GM19395 (cell line): ENCODE results near the gene PAX6.

Experiments used
- ATAC-seq: cut with Tn5 transposase; IDR thresholded peaks from one replicate; pipeline ENCODE4 v1.9.1; 2021; ENCODE audit warnings: mild to moderate bottlenecking, moderate library complexity; ENCODE audit not compliant: unreplicated experiment

PAX6 gene

DNA sequence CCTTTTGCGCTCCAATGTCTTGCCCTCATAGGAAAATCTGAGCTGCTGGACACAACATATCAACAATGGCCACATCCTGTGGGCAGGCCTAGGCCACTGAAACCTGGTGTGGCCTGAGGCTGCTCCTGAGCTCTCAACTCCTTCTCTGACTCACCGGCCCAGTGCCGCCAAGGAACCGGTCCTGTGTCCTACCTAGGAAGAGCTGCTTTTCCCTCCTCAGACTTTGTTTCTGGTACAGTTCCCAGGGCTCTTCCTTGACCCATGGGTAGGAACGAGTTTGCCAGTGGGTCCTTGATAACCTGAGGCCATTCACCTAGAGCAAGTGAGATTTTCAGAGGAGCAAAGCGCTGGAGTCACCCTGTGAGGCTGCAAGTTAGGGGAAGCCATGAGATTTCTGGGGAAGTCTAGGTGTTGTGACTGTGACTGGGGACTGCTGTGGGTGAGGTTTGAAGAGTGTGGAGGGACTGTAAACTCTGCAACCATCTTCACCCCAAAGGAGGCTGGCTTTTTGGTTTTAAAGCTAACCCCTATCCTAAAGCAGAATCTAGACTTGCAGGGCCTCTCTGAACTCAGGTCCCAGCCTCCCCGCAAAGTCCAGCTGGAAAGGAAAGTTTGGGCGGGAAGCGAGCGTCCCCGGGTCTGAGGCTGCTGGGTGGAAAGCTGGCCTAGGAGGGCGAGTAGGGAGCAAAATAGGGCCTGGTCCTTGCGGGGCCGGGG lies 12.0 kb upstream of the PAX6 start:
- ATAC-seq, result no peak

DNA sequence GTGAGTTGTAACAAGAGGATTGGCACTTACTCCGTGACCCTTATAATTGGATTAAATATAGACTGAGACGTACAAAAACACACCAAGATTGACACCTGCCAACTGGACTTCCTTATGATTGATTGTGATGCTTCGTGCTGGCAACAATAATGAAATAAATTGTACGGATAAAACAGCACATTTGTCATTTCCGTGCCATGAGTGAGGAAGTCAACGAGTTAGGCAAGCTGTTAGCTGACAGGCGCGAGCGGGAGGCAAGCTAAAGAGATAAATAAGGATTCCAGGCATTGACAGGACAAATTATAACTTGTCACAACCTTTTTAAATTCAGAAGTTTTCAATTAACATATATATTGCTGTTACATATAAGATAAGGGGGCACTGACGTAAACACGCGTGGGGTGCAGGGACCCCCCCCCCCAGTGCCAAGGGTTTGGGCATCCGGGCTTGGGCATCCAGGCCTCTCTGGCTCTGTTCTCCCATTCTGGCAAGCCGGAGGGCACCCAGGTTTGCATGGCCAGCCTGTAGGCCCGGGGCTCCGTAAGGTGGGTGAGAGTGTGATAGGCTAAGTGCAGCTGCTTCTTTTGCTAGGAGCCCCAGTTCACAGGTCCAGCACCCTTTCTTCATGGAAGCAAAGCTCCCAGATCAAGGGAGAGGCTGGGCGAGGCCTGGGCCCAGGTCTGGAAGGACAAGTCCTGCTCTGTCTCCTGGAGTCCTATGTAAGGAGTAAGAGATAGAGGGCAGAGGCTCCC lies 11.2 kb upstream of the PAX6 start:
- no peak for ATAC-seq

DNA sequence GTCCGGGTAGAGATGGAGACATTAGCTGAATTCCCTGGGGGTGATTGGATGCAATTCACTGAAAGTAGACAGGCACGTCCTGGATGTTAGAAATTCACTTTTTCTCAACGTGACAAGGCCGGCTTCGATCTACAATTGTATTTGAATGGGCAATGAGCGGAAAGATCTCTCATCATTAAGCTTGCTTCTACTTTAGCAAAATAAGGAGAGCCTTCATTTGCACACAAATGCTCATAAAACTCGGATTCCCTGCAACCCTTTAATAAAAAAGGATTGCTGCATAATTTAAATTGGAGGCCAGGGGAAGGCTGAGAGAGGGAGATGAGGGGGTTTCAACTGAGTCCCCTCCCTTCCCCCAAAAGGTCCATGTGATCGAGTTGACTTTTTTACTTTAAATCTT lies 10.6 kb upstream of the PAX6 start:
- ATAC-seq, result no peak

DNA sequence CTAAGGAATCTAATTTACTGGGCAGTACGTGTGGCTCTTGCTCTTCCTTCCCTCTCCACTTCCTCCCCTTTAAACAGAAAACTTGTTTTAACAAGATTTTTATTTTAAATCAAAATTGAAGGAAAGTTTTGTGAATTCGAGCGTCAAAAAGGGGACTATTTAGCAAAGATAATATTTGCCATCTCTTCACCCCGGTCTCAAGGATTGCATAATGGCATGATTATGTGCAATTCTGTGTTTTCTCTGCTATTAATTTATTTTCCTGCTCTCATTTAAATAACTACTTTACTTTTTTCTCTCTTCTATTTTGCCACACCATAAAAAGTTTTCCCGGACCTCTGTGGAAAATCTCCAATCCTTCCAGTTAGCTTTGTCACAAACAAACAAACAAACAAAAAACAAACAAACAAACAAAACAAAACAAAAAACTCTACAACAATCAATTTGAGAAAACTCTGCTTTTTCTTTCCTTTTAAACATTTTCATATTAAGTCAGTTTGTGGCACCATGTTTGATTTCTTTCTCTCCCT lies 10.2 kb upstream of the PAX6 start:
- no peak for ATAC-seq

DNA sequence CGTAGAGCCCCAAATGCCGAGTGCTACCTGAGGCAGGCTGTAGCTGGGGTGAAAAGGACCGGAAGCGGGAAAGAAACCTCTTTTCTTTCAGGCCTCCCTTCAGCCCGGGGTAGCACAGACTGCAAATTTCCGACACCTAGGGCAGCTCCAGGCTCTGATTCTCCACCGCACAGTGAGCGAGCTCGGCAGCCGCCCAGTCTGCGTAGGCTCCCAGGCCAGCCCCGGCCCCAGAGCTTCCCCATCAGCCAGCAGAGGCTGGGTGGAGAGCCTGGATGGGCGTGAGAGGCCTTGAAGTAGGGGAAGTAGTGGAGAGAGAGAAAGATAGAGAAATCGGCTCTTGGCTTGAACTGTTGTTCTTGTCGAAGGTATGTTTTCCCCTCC lies 9.3 kb upstream of the PAX6 start:
- ATAC-seq, result no peak

DNA sequence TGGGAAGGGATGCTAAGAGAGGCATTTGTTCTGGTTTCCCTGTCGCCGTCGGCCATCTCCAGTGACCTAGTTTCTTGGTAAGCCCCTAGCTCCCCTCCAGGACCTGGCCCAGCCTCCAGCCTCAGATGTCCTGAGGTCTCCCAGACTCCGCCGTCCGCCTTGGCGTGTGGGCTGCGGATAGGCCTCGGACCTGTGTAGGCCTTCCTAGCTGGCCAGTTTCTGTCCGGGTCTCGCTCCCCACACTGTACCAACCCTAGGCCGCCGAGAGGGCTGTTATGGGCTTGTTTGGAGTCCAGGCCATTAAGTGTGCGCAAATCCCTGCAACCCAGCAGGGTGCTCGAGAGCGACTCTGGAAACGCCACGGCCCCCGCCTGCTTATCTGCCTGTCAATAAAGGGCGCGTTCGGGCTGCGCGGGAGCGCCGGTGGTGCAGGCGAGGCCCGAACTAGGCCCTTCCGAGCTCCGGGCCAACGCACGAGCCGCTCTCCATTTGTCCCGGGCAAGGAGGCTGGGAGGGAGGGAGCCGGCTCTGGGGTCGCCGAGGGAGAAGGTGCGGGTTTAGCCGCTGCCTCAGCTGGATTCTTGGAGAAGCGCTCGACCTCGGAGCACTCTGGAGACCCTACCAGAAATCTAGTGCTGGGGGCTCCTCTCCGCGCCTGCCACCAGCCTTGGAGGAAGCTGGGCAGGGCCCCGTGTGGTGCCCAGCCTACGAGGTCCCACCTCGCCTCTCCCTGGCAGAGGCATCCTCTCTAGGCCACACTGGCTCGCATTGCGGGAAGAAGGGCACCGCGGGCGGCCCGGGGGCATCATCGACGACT lies 8.7 kb upstream of the PAX6 start:
- ATAC-seq, result no peak

DNA sequence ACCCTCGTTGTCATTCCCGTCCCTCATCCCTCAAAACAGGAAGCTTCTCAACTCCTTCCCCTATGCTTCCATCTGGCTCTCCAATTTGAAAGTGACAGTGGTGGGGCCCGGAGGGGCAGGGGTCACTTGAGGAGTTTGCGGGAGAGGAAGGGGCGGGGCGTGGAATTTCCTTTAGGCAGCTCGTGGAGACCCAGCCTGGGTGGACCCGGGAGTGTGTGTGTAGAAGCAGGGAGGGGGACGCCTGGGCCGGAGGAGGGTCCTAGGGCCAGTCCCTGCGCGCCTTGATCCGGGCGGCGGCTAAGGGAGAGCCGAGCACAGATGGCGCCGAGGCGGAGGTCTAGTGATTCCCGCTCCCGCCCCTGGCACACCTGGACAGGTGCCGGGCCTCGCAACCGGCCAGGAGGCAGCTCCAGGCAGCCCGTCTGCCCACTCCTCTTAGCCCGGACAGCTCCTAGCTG lies 7.8 kb upstream of the PAX6 start:
- no peak for ATAC-seq

DNA sequence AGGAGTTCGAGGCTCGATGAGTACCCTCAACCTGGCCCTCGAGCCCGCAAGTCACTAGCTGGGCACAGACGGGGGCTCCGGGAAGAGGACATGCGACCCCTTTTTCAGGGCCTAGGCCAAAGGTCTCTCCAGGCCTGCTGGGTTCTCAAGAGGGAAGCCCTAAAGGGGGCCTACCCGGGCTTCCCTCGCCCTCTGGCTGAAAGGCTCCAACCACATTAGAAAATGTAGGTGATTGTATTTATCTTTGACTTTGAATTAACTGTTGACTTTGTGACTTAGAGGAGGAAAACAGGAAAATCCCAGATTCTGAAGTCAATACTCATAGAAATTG lies 7.3 kb upstream of the PAX6 start:
- no peak for ATAC-seq

DNA sequence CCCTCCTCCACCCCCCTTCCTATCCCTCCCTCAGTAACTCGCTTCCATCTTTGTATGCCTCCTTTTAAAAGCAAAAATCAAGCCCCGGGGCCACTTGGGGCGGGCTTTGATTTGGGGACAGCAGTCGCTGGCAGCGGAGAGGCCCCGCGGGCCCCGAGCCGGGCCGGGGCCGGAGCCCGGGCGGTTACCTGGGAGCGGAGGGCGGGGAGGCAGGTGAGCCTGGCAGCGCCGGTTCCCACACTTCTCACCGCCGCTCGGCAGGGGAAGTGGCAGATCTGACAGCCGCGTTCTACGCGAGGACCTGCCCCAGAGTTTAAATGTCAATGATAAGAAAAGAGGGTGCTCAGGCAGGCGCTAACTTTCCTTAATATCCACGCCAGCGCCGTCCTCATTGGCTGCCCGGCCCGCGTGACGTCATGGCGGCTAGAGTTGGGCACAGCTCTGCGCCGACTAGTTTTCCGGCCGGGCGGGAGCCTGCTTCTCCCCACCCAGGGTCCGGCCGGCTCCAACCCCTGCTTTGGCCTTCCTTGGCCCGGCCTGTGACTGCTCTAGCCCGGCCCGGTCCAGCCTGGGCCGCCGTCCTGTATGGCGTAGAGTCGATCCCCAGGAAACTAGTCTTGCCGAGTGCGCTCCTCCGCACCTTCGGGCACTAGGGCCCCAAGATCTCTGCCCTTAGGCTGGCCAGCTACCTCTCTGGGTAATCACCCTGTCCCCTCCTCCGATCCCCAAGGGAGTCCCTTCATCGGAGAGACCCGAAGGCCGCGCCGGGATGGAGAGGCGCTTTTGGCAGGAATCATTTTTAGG lies 6.7 kb upstream of the PAX6 start:
- no peak for ATAC-seq

DNA sequence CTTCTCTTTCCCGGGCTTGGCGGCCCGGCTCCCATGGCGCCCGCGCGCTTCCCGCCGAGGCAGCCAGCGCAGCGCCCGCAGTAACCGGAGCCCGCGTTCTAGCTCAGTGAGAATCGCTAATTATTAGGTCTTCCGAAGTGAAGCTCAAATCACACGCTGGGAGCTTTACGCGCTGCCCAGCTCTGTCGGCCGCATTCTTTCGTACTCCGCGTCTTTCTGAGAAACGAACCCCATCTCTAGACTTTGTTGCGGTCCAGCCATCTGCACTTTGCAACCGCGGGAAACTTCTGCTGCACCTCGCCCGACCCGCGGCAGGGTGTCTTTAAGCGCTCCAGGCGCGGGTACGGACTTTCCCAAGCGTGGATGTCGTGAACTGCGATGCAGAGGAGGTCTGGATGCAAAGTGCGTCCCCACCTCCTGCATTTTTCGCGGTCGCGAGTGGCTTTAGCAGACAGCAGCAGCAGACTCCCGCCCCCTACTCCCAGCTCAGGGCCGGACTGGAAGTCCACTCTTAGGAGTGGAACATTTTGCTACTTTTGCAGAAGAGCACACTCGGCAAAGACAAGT lies 6.0 kb upstream of the PAX6 start:
- ATAC-seq, result no peak

DNA sequence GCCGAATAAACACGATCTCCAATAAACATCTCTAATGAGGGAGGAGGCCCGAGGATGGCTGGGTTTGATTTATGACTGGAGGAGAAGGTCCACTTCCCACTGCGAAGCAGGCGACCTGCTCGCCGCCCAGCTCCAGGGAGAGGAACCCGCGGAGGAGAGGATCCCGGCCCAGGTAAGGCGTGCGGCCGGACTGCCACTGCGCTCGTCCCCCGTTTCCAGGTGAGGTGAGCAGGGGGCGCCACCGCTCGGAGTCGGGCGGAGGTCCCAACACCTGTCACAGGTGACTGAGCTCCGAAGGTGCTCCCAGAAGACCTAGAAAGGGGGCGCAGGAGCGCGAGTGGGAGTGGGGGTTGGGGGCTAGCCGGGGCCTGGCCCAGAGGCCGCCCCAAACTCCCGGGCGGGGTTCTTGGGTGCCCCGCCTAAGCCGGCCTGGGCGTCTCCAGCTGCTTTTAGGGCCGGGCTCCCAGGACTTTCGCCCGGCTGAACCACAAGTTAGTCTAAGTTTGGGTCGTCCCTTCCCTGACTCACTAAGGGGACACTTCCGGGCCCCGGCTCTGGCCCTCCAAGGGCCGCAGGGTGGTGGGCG lies 5.4 kb upstream of the PAX6 start:
- no peak for ATAC-seq

DNA sequence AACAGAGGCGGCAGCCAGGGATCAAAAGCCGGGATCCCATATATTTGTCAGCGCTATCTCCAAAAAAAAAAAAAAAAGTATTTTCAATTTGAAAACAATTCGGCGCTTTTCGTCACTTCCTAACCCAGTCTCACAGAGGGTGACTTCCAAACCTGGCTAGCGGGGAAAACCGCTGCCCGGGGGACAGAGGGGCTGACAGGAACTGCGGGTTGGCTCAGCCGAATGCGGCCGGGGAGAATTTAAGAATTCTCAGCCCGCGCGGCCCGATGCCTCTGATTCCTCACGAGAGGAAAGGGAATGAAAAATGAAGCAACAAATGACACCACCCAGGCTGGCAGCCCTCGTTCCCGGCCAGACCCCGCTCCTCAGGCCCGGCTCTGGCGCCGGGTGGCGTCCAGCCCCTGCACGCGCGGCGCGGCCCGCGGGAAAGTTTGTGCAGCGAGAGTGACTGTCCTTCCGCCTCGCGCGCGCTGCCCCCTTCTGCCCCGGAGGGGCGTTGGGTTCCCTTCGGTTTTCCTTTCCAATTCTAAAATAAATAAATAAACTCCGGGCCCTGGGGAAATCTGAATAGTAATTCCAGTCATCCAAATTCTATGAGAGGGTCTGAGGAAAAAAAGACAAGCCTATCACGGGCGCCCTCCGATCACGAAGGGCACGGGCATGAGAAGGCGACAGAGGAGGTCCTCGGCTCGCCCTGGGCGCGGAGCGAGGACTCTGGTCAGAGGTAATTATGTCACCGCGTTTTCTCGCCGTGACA lies 4.8 kb upstream of the PAX6 start:
- ATAC-seq, result no peak

DNA sequence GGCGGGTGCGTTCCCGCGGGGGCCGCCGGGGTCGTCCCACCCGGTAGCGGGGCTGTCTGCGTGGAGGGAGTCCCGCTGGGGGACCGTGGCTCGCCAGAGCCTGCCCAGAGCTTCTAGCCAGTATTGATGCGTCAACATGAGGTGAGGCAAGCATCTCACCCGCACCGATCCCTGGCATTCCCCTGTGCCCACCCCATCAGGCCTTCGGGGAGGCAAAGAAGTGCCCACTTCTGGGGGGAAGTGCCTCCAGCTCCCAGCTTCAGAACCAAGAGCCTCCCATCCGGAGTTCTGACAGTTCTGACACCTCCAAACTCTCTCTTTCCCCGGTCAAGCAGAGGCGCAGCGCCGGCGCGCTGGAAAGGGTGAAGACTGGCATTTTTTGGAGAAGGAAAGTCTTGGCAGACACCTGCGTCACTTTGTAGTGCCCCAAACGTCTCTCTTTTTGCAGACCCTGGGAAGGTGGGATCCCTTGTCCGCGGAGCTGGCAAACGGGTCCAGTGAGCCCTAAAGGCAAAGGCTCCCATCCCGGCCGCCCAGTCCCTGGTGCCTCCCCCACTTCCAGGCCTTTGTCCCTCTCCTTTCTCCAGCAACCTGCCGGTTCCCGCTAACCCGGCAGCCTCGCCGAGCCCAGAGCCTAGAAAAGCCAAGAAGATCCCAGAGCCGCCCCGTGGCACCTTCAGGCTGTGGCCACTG lies 3.2 kb upstream of the PAX6 start:
- no peak for ATAC-seq

DNA sequence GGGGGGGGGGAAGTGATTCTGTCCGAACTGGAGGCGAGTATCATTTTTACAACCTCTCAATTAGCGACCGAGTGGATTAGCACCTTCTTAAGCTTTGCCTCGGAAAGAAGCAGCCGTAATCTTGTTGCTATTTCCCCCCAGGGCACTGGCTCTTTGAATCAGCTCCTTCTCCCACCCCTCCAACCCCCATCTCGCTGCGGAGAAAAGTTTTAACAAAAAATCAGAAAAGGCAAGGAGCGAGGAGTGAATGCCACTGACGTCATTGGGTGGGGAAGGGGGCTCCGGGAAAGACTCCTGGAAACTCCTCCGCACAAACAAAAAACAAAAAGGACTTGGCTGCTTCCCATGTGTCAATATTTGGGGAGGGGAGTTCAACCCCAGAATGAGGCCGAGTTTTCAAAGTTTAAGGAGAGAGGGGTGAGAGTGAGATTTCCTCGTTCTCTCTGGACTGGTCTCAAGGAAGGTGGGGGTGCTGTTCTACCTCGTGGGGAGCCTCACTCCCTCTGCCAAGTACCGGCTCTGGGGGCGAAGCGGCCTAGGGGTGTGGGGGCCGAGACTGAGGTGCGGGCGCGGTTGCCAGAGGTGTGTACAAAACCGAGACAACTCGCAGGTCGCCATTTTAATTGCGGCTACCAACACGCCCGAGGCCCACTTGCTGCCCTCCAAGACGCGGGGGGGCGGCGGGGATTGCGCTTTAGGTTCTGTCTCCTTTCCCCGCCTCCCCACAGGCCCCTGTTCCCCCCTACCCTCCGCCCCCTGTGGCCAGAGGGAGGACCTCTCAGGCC lies 2.5 kb upstream of the PAX6 start:
- ATAC-seq, result no peak

DNA sequence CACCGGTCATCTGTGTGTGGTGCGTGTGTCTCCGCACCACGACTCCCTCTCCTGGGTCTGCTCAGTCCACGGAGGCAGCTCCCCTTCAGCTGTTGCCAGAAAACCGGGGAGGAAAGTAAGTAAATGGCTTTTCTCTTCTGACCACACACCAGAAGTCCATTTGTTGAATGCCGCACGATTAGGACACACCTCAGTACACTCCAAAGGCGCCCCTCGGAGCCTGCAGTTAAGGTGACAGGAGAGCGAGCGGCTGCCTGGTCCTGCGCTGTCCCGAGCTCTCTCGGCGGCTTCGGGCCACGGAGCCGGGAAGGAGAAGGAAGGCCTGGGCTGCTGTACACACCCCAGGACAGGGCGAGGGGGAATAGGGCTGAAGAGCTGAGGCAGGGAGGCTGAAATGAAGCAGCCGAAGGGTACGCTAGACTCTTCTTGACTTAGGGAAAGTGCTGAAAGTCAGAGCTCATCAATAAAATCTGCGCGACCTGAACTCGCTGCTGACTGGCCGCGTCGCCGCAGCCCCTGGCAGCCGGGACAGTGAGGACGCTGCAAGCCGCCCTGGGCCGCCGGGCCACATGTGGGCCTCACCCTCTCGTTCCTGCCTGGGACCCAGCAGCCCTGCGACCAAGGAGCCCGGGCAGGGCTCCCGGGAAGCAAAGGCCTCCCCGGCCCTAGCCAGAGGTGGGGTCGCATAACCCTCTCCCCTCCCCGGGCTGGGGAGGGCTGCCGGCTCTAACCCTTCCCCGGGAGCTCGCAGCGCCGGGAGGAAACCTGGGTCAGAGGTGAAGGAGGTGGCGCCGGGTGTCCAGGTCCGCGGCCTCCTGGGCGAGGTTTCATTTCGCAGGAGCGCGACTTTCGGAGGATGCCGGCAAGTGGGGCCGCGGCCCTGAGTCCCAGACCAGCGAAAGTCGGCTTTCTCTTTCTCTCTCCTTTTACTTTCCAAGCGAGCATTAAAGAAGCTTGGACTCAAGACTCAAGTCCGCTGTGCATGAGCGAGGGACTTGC lies 1.6 kb upstream of the PAX6 start:
- ATAC-seq, result no peak

DNA sequence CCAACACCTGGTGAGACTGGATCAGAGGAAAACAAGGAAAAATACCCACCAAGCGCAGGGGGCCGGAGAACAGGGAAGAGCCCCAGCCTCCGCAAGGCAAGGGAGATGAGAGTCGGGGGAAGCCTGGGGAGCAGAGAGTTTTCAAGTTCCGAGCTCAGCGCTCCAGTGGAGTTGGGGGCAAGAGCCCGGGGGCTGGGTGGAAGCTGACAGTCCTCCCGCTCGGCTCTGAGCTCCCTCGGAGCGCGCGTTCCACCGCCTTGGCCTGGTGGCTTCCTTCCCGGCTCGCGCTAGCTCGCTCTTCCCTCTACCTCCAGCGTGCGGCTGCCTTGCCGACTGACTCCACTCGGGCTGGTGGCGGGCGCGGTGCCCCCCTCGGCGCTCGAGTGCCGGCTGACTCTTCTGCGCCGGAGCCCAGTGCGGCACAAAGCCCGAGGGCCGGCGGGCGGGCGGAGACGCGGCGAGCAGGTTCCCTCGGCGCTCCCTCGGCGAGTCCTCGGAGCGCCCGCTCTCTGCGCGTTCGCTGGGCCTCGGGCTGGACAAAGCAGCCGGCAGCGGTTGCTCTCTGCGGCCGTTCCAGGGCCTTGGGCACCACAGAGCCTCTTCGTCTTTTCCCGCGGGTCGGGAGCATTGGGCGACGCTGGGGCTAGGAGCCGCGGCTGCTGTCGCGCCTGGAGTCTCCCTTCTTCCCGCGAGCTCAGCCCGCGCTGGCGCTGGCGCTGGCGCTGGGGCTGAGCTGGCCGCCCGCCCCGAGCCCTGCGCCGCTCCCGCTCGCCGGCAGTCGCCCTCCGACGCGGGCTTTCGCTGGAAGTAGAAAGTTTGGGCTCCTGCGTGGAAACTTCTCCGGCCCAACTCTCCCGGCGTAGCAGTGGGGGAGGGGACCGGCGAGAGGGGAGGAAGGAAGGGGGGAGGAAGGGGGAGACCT lies 1.0 kb downstream of the PAX6 start:
- ATAC-seq, result no peak
